ENCODE measurements around the gene MAPK8IP1.
A peak's percentile ranks its signal among the peaks of the same experiment; 100 is the strongest.

The MAPK8IP1 gene

DNA sequence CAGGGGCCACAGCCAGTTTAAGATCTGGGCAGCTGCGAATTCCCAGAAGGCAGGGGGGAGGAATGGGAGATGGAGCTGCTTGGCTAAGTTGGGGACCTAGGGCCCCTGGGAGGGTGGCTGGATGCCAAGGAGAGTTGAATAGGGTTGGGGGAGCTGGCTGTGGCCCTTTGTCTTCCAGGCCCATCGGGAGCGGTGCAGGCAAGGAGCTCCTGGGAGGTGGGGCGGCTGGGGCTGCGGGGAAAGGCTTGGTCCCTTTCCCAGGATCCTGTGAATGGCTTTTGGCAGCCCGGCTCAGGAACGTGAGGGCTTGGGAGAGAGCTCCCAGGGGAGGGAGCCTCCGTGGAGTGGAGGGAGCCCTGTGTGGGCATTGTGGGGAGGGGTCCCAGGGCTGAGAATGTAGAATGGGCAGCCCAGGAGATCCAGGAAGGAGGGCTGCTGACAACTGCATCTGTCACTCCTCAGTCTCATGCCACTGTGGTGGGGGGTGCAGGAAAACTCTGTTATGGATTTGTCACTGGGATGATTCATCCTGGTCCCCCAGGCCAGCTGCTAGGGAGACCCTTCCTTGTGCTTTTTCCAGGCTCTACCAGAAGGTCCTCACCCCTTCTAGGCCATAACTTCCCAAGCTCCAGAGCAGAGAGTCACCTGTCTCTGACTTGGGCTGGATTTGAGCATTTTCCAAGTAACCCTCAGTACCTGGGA lies 15.6 kb downstream of the MAPK8IP1 start:
- H3K9me3 ChIP-seq (ENCODE audit: control insufficient read depth, insufficient read depth, low read depth, low read length): no peaks in the 10 kb centered on the region
- ChIA-PET POLR2A (interaction anchor here (1.6 kb wide), 1 partner anchor 17 kb away, joined by 8 read pairs; the partner anchor contains the start of gene PEX16), CTCF (interaction anchor here (0.6 to 1.2 kb wide), 3 partner anchors 27 to 111 kb away, joined by 3 to 4 read pairs (median 4); no protein-coding TSS in a partner anchor)
- no peak overlapping the region for H3K27ac ChIP-seq (ENCODE audit: extremely low read depth, low read depth, low read length)
- peak overlapping the region; percentile 63 for H3K4me3 ChIP-seq (ENCODE audit: low read depth, low read length)
- peaks cover 4% of the 10 kb centered on the region; the same call in 1 of the 2 replicates for H3K4me1 ChIP-seq (ENCODE audit: control insufficient read depth, insufficient read depth, low read length)
- H3K36me3 ChIP-seq (ENCODE audit: control insufficient read depth in 2 of 2, insufficient read depth in 1 of 2, low read length in 2 of 2): peaks cover 0 to 29% of the 10 kb centered on the region in 2 experiments; a peak in 1 of 3 replicates
- TF ChIP-seq SALL2 (tag by site-specific recombination; IDR thresholded peaks at IDR 0.05; ENCODE audit: borderline replicate concordance): no peak
- TF ChIP-seq, protein P1, sequence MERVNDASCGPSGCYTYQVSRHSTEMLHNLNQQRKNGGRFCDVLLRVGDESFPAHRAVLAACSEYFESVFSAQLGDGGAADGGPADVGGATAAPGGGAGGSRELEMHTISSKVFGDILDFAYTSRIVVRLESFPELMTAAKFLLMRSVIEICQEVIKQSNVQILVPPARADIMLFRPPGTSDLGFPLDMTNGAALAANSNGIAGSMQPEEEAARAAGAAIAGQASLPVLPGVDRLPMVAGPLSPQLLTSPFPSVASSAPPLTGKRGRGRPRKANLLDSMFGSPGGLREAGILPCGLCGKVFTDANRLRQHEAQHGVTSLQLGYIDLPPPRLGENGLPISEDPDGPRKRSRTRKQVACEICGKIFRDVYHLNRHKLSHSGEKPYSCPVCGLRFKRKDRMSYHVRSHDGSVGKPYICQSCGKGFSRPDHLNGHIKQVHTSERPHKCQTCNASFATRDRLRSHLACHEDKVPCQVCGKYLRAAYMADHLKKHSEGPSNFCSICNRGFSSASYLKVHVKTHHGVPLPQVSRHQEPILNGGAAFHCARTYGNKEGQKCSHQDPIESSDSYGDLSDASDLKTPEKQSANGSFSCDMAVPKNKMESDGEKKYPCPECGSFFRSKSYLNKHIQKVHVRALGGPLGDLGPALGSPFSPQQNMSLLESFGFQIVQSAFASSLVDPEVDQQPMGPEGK (tag by site-specific recombination; IDR thresholded peaks at IDR 0.05): no peak
- peak; percentile 89 for TF ChIP-seq GLIS1 (tag by site-specific recombination; IDR thresholded peaks at IDR 0.05)
- TF ChIP-seq, protein P2, sequence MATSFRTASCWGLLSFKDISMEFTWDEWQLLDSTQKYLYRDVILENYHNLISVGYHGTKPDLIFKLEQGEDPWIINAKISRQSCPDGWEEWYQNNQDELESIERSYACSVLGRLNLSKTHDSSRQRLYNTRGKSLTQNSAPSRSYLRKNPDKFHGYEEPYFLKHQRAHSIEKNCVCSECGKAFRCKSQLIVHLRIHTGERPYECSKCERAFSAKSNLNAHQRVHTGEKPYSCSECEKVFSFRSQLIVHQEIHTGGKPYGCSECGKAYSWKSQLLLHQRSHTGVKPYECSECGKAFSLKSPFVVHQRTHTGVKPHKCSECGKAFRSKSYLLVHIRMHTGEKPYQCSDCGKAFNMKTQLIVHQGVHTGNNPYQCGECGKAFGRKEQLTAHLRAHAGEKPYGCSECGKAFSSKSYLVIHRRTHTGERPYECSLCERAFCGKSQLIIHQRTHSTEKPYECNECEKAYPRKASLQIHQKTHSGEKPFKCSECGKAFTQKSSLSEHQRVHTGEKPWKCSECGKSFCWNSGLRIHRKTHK (tag by site-specific recombination; IDR thresholded peaks at IDR 0.05): no peak
- no peak for TF ChIP-seq ZNF670 (tag by site-specific recombination; IDR thresholded peaks at IDR 0.05; ENCODE audit: low read depth)
- TF ChIP-seq ZNF701 (tag by site-specific recombination; IDR thresholded peaks at IDR 0.05): no peak
- TF ChIP-seq, protein P3, sequence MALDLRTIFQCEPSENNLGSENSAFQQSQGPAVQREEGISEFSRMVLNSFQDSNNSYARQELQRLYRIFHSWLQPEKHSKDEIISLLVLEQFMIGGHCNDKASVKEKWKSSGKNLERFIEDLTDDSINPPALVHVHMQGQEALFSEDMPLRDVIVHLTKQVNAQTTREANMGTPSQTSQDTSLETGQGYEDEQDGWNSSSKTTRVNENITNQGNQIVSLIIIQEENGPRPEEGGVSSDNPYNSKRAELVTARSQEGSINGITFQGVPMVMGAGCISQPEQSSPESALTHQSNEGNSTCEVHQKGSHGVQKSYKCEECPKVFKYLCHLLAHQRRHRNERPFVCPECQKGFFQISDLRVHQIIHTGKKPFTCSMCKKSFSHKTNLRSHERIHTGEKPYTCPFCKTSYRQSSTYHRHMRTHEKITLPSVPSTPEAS (tag by site-specific recombination; IDR thresholded peaks at IDR 0.05): no peak
- TF ChIP-seq ZNF747 (tag by site-specific recombination; IDR thresholded peaks at IDR 0.05): no peak
- TF ChIP-seq ZBTB8A (tag by site-specific recombination; IDR thresholded peaks at IDR 0.05): no peak
- TF ChIP-seq IKZF3 (tag by site-specific recombination; IDR thresholded peaks at IDR 0.05): no peak
- TF ChIP-seq ZNF785 (tag by site-specific recombination; IDR thresholded peaks at IDR 0.05): no peak
- TF ChIP-seq, protein P4, sequence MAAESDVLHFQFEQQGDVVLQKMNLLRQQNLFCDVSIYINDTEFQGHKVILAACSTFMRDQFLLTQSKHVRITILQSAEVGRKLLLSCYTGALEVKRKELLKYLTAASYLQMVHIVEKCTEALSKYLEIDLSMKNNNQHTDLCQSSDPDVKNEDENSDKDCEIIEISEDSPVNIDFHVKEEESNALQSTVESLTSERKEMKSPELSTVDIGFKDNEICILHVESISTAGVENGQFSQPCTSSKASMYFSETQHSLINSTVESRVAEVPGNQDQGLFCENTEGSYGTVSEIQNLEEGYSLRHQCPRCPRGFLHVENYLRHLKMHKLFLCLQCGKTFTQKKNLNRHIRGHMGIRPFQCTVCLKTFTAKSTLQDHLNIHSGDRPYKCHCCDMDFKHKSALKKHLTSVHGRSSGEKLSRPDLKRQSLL (tag by site-specific recombination; IDR thresholded peaks at IDR 0.05): no peak
- TF ChIP-seq HOXC10 (CRISPR knock-in tag; IDR thresholded peaks at IDR 0.05): no peak
- TF ChIP-seq ZNF843 (tag by site-specific recombination; IDR thresholded peaks at IDR 0.05): no peak
- peak; percentile 30; the same call in 1 of the 2 replicates for TF ChIP-seq ZNF394 (tag by site-specific recombination; IDR thresholded peaks at IDR 0.05; ENCODE audit: borderline replicate concordance)
- TF ChIP-seq ZNF596 (tag by site-specific recombination; IDR thresholded peaks at IDR 0.05): no peak
- TF ChIP-seq TRIM28 (IDR thresholded peaks at IDR 0.05; ENCODE audit: borderline replicate concordance, low read length): no peak
- no peak for TF ChIP-seq ZNF292 (tag by site-specific recombination; IDR thresholded peaks at IDR 0.05; ENCODE audit: borderline replicate concordance, low read depth)
- no peak for TF ChIP-seq FEZF1 (tag by site-specific recombination; IDR thresholded peaks at IDR 0.05)
- no peak for TF ChIP-seq PRDM1 (tag by site-specific recombination; IDR thresholded peaks at IDR 0.05)
- TF ChIP-seq ZNF202 (tag by site-specific recombination; IDR thresholded peaks at IDR 0.05; ENCODE audit: borderline replicate concordance): no peak
- no peak for TF ChIP-seq ZNF221 (tag by site-specific recombination; IDR thresholded peaks at IDR 0.05; ENCODE audit: borderline replicate concordance)
- no peak for TF ChIP-seq ZIC2 (tag by site-specific recombination; IDR thresholded peaks at IDR 0.05)
- TF ChIP-seq, protein P5, sequence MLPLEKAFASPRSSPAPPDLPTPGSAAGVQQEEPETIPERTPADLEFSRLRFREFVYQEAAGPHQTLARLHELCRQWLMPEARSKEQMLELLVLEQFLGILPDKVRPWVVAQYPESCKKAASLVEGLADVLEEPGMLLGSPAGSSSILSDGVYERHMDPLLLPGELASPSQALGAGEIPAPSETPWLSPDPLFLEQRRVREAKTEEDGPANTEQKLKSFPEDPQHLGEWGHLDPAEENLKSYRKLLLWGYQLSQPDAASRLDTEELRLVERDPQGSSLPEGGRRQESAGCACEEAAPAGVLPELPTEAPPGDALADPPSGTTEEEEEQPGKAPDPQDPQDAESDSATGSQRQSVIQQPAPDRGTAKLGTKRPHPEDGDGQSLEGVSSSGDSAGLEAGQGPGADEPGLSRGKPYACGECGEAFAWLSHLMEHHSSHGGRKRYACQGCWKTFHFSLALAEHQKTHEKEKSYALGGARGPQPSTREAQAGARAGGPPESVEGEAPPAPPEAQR (tag by site-specific recombination; IDR thresholded peaks at IDR 0.05): no peak
- no peak for TF ChIP-seq SCRT1 (tag by site-specific recombination; IDR thresholded peaks at IDR 0.05; ENCODE audit: borderline replicate concordance)
- TF ChIP-seq, protein P6, sequence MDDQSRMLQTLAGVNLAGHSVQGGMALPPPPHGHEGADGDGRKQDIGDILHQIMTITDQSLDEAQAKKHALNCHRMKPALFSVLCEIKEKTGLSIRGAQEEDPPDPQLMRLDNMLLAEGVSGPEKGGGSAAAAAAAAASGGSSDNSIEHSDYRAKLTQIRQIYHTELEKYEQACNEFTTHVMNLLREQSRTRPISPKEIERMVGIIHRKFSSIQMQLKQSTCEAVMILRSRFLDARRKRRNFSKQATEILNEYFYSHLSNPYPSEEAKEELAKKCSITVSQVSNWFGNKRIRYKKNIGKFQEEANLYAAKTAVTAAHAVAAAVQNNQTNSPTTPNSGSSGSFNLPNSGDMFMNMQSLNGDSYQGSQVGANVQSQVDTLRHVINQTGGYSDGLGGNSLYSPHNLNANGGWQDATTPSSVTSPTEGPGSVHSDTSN (CRISPR knock-in tag; IDR thresholded peaks at IDR 0.05): no peak
- 0 out of 2 replicates have a peak, but pooled peaks have one; percentile 31 for TF ChIP-seq ZBTB48 (tag by site-specific recombination; IDR thresholded peaks at IDR 0.05)

Measured in HEK293 (cell line).